Colonic mucosa (tissue), 4 donors: ENCODE measurements around the gene PPIP5K2. TPM values are rescaled to one million over a fixed set of nuclear protein-coding genes. Genes with fewer than 3 reads are reported as not detected.
A peak's percentile ranks its signal among the peaks of the same experiment; 100 is the strongest.

ENCODE experiments used
- DNase-seq: peaks from one replicate; pipeline ENCODE4 v3.0.0-alpha.2; 2020
- H3K27ac ChIP-seq: fragments of 200-600 bp; one replicate; pipeline ENCODE4 v1.8.0; 2021
- H3K27me3 ChIP-seq: fragments of 200-600 bp; one replicate; pipeline ENCODE4 v1.8.0; 2021
- H3K36me3 ChIP-seq: fragments of 200-600 bp; one replicate; pipeline ENCODE4 v1.8.0; 2021
- H3K4me1 ChIP-seq: fragments of 200-600 bp; one replicate; pipeline ENCODE4 v1.8.0; 2021; ENCODE audit warnings: mild to moderate bottlenecking
- H3K4me3 ChIP-seq: fragments of 200-600 bp; one replicate; pipeline ENCODE4 v1.8.0; 2021
- H3K9ac ChIP-seq, 2 donors: one replicate each; pipeline ENCODE4 v1.7.0; 2013; ENCODE audit warnings: control low read depth in 2 of 2, low read depth in 2 of 2, low read length in 2 of 2
- H3K9me3 ChIP-seq: fragments of 200-600 bp; one replicate; pipeline ENCODE4 v1.8.0; 2021
- intact Hi-C: fragments of 100-400 bp; cut with DNase I; formaldehyde crosslinking; loops from one replicate; pipeline ENCODE4 v1.14.1; 2022
- total RNA-seq, 2 donors: library from RNA; stranded (reverse); fragmentation: NEBNext Ultra II Directional in 1 of 2; extraction: Animal tissue kit (Norgen Biotek cat#: 25700) in 1 of 2; gene quantifications; one replicate each; pipeline ENCODE4 v1.2.1, GENCODE V29; 2021
- TF ChIP-seq, protein P1 (sequence below): fragments of 200-600 bp; IDR thresholded peaks from one replicate; pipeline ENCODE4 v1.8.0; 2022; ENCODE audit warnings: antibody characterized with exemption, mild to moderate bottlenecking
- donor health status: healthy.
- donor health status: DM: no; HTN: no; CAD: no.
- donor health status: DM: no; HTN: no; CAD: no.

PPIP5K2 gene
- total RNA-seq, 2 donors from 2014 or later: 58.7 to 79.3 TPM

- intact Hi-C loops: no loop called here
- H3K9me3 ChIP-seq: no peaks in the 10 kb centered on the region
- peak overlapping the region; percentile 70 to 97 for H3K9ac ChIP-seq
- DNase-seq: peak; percentile 46
- H3K36me3 ChIP-seq: no peaks in the 10 kb centered on the region
- peaks cover 4% of the 10 kb centered on the region for H3K4me1 ChIP-seq
- peak overlapping the region; percentile 67 for H3K4me3 ChIP-seq
- TF ChIP-seq, protein P1, sequence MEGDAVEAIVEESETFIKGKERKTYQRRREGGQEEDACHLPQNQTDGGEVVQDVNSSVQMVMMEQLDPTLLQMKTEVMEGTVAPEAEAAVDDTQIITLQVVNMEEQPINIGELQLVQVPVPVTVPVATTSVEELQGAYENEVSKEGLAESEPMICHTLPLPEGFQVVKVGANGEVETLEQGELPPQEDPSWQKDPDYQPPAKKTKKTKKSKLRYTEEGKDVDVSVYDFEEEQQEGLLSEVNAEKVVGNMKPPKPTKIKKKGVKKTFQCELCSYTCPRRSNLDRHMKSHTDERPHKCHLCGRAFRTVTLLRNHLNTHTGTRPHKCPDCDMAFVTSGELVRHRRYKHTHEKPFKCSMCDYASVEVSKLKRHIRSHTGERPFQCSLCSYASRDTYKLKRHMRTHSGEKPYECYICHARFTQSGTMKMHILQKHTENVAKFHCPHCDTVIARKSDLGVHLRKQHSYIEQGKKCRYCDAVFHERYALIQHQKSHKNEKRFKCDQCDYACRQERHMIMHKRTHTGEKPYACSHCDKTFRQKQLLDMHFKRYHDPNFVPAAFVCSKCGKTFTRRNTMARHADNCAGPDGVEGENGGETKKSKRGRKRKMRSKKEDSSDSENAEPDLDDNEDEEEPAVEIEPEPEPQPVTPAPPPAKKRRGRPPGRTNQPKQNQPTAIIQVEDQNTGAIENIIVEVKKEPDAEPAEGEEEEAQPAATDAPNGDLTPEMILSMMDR: no peak
- no peaks in the 10 kb centered on the region for H3K27me3 ChIP-seq
- H3K27ac ChIP-seq: peak overlapping the region; percentile 97
These were observed 603 bp downstream of the PPIP5K2 start for GRCh38 chr5:103120607-103121200.

DNA sequence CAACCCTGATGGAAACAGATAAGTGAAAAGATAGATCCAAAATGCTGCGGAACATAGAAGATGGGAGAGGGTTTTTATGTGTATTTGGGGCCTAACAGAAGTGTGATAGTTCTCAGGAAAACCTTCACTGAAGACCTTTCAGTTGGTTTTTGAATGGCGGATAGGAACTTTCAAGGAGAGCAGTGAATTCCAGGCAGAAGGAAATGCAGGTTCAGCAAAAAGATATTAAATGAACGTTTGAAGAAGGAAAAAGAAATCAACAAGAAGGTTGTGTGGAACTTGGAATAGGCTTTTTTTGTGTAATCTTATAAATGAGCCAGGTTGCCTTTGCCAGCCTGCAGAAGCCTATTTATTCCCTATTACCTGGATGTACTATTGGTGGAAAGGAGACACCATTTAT lies 2.1 kb downstream of the PPIP5K2 start:
- no peak overlapping the region for H3K27ac ChIP-seq
- no peaks in the 10 kb centered on the region for H3K27me3 ChIP-seq
- H3K4me1 ChIP-seq: peaks cover 4% of the 10 kb centered on the region
- intact Hi-C loops: no loop called here
- H3K36me3 ChIP-seq: no peaks in the 10 kb centered on the region
- no peak overlapping the region for H3K4me3 ChIP-seq
- no peak for DNase-seq
- H3K9me3 ChIP-seq: no peaks in the 10 kb centered on the region
- TF ChIP-seq, protein P1: no peak
- no peak overlapping the region for H3K9ac ChIP-seq

DNA sequence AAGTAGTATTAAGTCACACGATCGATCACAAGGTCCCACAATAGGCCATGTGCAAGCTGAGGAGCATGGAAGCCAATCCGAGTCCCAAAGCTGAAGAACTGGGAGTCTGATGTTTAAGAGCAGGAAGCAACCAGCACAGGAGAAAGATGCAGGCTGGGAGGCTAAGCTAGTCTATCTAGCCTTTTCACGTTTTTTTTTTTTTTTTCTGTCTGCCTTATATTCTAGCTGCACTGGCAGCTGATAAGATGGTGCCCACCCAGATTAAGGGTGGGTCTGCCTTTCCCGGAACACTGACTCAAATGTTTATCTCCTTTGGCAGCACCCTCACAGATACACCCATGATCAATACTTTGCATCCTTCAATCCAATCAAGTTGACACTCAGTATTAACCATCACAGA lies 6.5 kb downstream of the PPIP5K2 start:
- intact Hi-C loops: no loop called here
- TF ChIP-seq, protein P1: no peak
- Histone ChIP-seq H3K9me3 (no peaks in the 10 kb centered on the region), H3K27ac (no peak overlapping the region), H3K4me3 (no peak overlapping the region), H3K4me1 (peaks cover 4% of the 10 kb centered on the region), H3K36me3 (no peaks in the 10 kb centered on the region), H3K9ac (no peak overlapping the region), H3K27me3 (no peaks in the 10 kb centered on the region)
- DNase-seq: no peak

DNA sequence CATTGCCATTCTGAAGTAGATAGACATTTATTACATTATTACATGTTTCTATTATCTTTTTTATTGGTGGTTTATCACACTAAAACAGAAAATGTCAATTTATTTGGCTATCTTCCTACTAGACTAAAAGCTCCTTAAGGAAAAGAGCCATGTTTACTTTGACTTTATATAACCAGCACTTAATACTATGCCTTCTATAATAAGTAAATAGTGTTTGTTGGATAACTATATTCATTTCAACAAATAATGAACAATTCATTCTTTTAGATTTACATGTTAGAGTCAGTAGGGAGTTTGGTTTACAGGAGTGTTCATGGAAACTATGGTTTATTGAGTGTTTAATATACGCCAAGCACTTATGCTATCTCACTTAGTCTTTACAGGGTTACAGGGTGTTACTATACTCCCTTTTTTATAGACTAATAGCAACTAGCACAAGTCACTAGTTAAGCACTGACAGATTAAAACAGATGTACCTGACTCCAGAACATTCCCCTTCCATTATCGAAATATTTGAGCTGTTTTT lies 7.3 kb downstream of the PPIP5K2 start:
- DNase-seq: no peak
- Histone ChIP-seq H3K9me3 (no peaks in the 10 kb centered on the region), H3K36me3 (no peaks in the 10 kb centered on the region), H3K9ac (no peak overlapping the region), H3K4me1 (no peaks in the 10 kb centered on the region), H3K4me3 (no peak overlapping the region), H3K27me3 (no peaks in the 10 kb centered on the region), H3K27ac (no peak overlapping the region)
- intact Hi-C loops: no loop called here
- TF ChIP-seq, protein P1: no peak

DNA sequence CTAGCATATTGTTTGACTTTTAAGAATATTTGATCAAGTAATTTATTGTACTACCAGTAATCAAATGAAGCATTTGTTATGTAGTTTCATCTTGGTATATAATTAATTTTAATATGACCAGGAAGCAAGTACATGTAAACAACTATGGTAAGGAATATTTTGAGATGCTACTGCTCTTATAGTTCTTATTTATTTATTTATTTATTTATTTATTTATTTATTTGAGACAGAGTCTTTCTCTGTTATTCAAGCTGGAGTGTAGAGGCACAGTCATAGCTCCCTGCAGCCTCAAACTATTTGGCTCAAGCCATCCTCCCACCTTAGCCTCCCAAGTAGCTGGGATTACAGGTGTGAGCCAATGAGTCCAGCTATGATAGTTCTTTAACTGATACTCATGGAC lies 8.1 kb downstream of the PPIP5K2 start:
- H3K27me3 ChIP-seq: no peaks in the 10 kb centered on the region
- intact Hi-C loops: no loop called here
- TF ChIP-seq, protein P1: no peak
- H3K9me3 ChIP-seq: no peaks in the 10 kb centered on the region
- no peak overlapping the region for H3K9ac ChIP-seq
- H3K4me3 ChIP-seq: no peak overlapping the region
- no peaks in the 10 kb centered on the region for H3K36me3 ChIP-seq
- no peaks in the 10 kb centered on the region for H3K4me1 ChIP-seq
- no peak for DNase-seq
- no peak overlapping the region for H3K27ac ChIP-seq
